Activated T-cell treated with anti-CD3 and anti-CD28 coated beads, Interleukin-2, amount 50 U/mL, for 24 hours (primary cell): ENCODE results near the gene CYRIA.

Source experiments
- DNase-seq: peaks from one replicate; pipeline ENCODE4 v3.0.0-alpha.2; 2020
- H3K27ac Mint-ChIP-seq: 2 replicates; pipeline ENCODE4 v1.8.0; 2020; ENCODE audit warnings: mild to moderate bottlenecking, mixed read lengths
- H3K27me3 Mint-ChIP-seq: 2 replicates; pipeline ENCODE4 v1.8.0; 2020; ENCODE audit warnings: mixed read lengths
- H3K36me3 Mint-ChIP-seq: 2 replicates; pipeline ENCODE4 v1.8.0; 2020; ENCODE audit warnings: low read depth, mixed read lengths
- H3K4me1 Mint-ChIP-seq: 2 replicates; pipeline ENCODE4 v1.8.0; 2020; ENCODE audit warnings: low read depth, mixed read lengths
- H3K4me3 Mint-ChIP-seq: 2 replicates; pipeline ENCODE4 v1.8.0; 2020; ENCODE audit warnings: mild to moderate bottlenecking, moderate library complexity, mixed read lengths
- H3K9me3 Mint-ChIP-seq: 2 replicates; pipeline ENCODE4 v1.8.0; 2020; ENCODE audit warnings: mixed read lengths

CYRIA gene

GRCh38 chr2:16661936-16662839, 3.4 kb downstream of the CYRIA start:
- Mint-ChIP-seq H3K27me3 (peaks cover 60% of the 10 kb centered on the region), H3K4me3 (no peak overlapping the region), H3K27ac (no peak overlapping the region), H3K4me1 (peaks cover 24% of the 10 kb centered on the region), H3K36me3 (no peaks in the 10 kb centered on the region), H3K9me3 (no peaks in the 10 kb centered on the region)
- DNase-seq: no peak

GRCh38 chr2:16661526-16661925, 4.1 kb downstream of the CYRIA start:
- no peak overlapping the region for H3K27ac Mint-ChIP-seq
- H3K4me3 Mint-ChIP-seq: no peak overlapping the region
- H3K4me1 Mint-ChIP-seq: peaks cover 21% of the 10 kb centered on the region
- peaks cover 57% of the 10 kb centered on the region for H3K27me3 Mint-ChIP-seq
- no peaks in the 10 kb centered on the region for H3K9me3 Mint-ChIP-seq
- H3K36me3 Mint-ChIP-seq: no peaks in the 10 kb centered on the region
- no peak for DNase-seq

- H3K4me1 Mint-ChIP-seq: peaks cover 14% of the 10 kb centered on the region
- H3K36me3 Mint-ChIP-seq: no peaks in the 10 kb centered on the region
- DNase-seq: no peak
- no peak overlapping the region for H3K27ac Mint-ChIP-seq
- H3K9me3 Mint-ChIP-seq: no peaks in the 10 kb centered on the region
- H3K4me3 Mint-ChIP-seq: no peak overlapping the region
- peaks cover 50% of the 10 kb centered on the region for H3K27me3 Mint-ChIP-seq
Measured at GRCh38 chr2:16660556-16660955, 5.1 kb downstream of the CYRIA start.

- Mint-ChIP-seq H3K4me3 (no peak overlapping the region), H3K36me3 (no peaks in the 10 kb centered on the region), H3K4me1 (peaks cover 12% of the 10 kb centered on the region), H3K27ac (no peak overlapping the region), H3K27me3 (peaks cover 47% of the 10 kb centered on the region), H3K9me3 (no peaks in the 10 kb centered on the region)
- DNase-seq: no peak
Measured at GRCh38 chr2:16660114-16660513, 5.5 kb downstream of the CYRIA start.

- no peaks in the 10 kb centered on the region for H3K9me3 Mint-ChIP-seq
- peaks cover 28% of the 10 kb centered on the region for H3K27me3 Mint-ChIP-seq
- no peak overlapping the region for H3K4me3 Mint-ChIP-seq
- H3K4me1 Mint-ChIP-seq: peaks cover under 1% of the 10 kb centered on the region
- no peak overlapping the region for H3K27ac Mint-ChIP-seq
- no peak for DNase-seq
- H3K36me3 Mint-ChIP-seq: no peaks in the 10 kb centered on the region
Measured at GRCh38 chr2:16658076-16658739, 7.4 kb downstream of the CYRIA start.

- no peaks in the 10 kb centered on the region for H3K4me1 Mint-ChIP-seq
- peaks cover 23% of the 10 kb centered on the region for H3K27me3 Mint-ChIP-seq
- H3K27ac Mint-ChIP-seq: no peak overlapping the region
- H3K4me3 Mint-ChIP-seq: no peak overlapping the region
- no peak for DNase-seq
- H3K36me3 Mint-ChIP-seq: no peaks in the 10 kb centered on the region
- H3K9me3 Mint-ChIP-seq: no peaks in the 10 kb centered on the region
Measured at GRCh38 chr2:16657671-16658070, 8.0 kb downstream of the CYRIA start.

- Mint-ChIP-seq H3K4me3 (no peak overlapping the region), H3K4me1 (no peaks in the 10 kb centered on the region), H3K36me3 (no peaks in the 10 kb centered on the region), H3K27me3 (peaks cover 15% of the 10 kb centered on the region), H3K9me3 (no peaks in the 10 kb centered on the region), H3K27ac (no peak overlapping the region)
- no peak for DNase-seq
Measured at GRCh38 chr2:16656784-16657391, 8.7 kb downstream of the CYRIA start.

- H3K36me3 Mint-ChIP-seq: no peaks in the 10 kb centered on the region
- peaks cover 1% of the 10 kb centered on the region for H3K4me1 Mint-ChIP-seq
- H3K27me3 Mint-ChIP-seq: peaks cover 10% of the 10 kb centered on the region
- DNase-seq: no peak
- no peak overlapping the region for H3K27ac Mint-ChIP-seq
- H3K9me3 Mint-ChIP-seq: no peaks in the 10 kb centered on the region
- H3K4me3 Mint-ChIP-seq: no peak overlapping the region
Measured at GRCh38 chr2:16655905-16656642, 9.6 kb downstream of the CYRIA start.

GRCh38 chr2:16655445-16655837, 10.2 kb downstream of the CYRIA start:
- no peak overlapping the region for H3K27ac Mint-ChIP-seq
- peaks cover 7% of the 10 kb centered on the region for H3K4me1 Mint-ChIP-seq
- no peak overlapping the region for H3K4me3 Mint-ChIP-seq
- no peak for DNase-seq
- H3K36me3 Mint-ChIP-seq: no peaks in the 10 kb centered on the region
- H3K27me3 Mint-ChIP-seq: peaks cover 10% of the 10 kb centered on the region
- H3K9me3 Mint-ChIP-seq: no peaks in the 10 kb centered on the region

GRCh38 chr2:16654833-16655444, 10.7 kb downstream of the CYRIA start:
- H3K4me1 Mint-ChIP-seq: peaks cover 10% of the 10 kb centered on the region
- H3K36me3 Mint-ChIP-seq: no peaks in the 10 kb centered on the region
- no peak for DNase-seq
- peaks cover 6% of the 10 kb centered on the region for H3K27me3 Mint-ChIP-seq
- H3K4me3 Mint-ChIP-seq: no peak overlapping the region
- H3K27ac Mint-ChIP-seq: no peak overlapping the region
- H3K9me3 Mint-ChIP-seq: no peaks in the 10 kb centered on the region

- Mint-ChIP-seq H3K36me3 (no peaks in the 10 kb centered on the region), H3K9me3 (no peaks in the 10 kb centered on the region), H3K4me3 (no peak overlapping the region), H3K27me3 (peaks cover 6% of the 10 kb centered on the region), H3K27ac (no peak overlapping the region), H3K4me1 (peaks cover 15% of the 10 kb centered on the region)
- no peak for DNase-seq
Measured at GRCh38 chr2:16653799-16654198, 11.8 kb downstream of the CYRIA start.

- Mint-ChIP-seq H3K4me3 (no peak overlapping the region), H3K27me3 (peaks cover 1% of the 10 kb centered on the region), H3K27ac (no peak overlapping the region), H3K36me3 (no peaks in the 10 kb centered on the region), H3K9me3 (no peaks in the 10 kb centered on the region), H3K4me1 (peaks cover 15% of the 10 kb centered on the region)
- no peak for DNase-seq
Measured at GRCh38 chr2:16653083-16653375, 12.6 kb downstream of the CYRIA start.

- Mint-ChIP-seq H3K4me1 (peaks cover 15% of the 10 kb centered on the region), H3K27me3 (no peaks in the 10 kb centered on the region), H3K36me3 (no peaks in the 10 kb centered on the region), H3K4me3 (no peak overlapping the region), H3K9me3 (no peaks in the 10 kb centered on the region), H3K27ac (no peak overlapping the region)
- no peak for DNase-seq
Measured at GRCh38 chr2:16652296-16653082, 13.1 kb downstream of the CYRIA start.
